GM19452 (cell line): ENCODE results near the gene PLSCR3.

Source experiments
- ATAC-seq: cut with Tn5 transposase; IDR thresholded peaks from one replicate; pipeline ENCODE4 v1.9.1; 2021; ENCODE audit not compliant: unreplicated experiment

The PLSCR3 gene

DNA sequence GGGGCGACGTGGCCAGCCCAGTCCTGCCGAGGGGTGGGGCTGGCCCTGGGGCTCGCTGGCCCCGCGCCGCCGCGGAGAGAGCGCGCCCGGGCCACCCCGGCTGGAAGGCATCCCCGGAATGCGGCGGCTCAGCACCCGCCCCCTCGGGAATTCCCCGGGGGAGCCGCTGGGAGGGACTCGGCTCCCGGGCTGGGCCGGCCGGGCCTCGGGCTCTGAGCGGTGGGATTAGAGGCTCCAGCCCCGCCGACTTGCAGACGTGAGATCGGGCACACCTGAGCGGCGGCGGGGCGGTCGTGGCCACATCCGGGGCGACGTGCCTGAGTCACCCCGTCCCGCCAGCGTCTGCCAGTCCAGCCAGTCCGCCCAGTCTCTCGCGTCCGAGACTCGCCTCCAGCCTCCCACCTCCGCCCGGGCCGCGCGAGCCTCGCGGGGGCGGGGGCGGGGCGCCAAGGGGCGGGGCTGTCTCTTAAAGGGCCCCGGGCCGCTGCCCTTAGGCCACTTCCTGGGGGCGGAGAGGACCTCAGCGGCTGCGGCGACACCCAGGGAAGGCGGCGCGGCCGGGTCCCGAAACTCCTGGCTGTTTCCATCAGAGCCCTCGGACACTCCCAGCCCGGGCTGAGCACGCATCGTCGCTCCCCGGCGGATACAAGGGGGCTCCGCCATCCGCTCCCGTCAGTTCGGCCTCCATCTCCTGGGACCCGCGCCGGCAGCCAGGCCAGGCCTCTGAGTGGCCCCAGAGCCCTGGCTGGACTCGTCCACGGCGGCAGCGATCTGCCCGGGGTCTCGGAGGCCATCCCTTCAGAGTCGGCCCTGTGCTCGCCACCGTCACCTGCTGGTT, 42.4 kb downstream of the PLSCR3 start, which contains the start of gene KCTD11:
Gene KCTD11 (plus strand): TSS at position 498 of the 838 bp plus-strand sequence.
- peak; percentile 62 for ATAC-seq

DNA sequence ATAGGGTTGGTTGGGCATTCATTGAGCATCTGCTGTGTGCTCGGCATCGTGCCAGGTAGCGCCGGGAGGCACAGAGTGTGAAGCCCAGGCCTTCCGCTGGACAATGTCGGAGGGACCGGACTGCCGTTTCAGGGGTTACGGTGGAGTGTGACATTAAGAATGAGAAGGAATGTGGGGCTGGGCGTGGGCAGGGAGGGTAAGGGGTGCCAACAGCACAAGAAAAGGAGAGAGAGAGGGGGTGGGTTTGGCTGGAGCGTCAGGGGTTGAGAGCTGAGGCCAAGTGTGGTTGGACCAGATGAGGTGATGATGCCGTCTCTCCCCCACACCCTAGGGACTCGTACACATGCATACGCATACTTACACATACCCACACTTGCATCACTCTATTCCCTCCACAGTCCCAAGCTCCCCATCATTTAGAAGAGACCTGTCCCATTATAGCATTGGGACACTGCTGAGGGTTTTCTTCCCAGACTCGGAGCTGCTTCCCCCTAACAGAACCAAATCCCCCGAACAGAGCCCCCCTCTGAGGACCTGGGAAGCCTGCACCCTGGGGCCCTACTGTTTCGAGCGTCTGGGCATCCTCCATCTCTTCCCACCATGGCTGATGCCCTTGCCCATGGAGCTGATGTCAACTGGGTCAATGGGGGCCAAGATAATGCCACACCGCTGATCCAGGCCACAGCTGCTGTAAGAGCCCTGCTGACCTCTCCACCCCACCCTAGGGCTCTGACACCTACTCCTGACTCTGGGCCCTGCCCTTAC, 45.7 kb downstream of the PLSCR3 start:
- no peak for ATAC-seq

DNA sequence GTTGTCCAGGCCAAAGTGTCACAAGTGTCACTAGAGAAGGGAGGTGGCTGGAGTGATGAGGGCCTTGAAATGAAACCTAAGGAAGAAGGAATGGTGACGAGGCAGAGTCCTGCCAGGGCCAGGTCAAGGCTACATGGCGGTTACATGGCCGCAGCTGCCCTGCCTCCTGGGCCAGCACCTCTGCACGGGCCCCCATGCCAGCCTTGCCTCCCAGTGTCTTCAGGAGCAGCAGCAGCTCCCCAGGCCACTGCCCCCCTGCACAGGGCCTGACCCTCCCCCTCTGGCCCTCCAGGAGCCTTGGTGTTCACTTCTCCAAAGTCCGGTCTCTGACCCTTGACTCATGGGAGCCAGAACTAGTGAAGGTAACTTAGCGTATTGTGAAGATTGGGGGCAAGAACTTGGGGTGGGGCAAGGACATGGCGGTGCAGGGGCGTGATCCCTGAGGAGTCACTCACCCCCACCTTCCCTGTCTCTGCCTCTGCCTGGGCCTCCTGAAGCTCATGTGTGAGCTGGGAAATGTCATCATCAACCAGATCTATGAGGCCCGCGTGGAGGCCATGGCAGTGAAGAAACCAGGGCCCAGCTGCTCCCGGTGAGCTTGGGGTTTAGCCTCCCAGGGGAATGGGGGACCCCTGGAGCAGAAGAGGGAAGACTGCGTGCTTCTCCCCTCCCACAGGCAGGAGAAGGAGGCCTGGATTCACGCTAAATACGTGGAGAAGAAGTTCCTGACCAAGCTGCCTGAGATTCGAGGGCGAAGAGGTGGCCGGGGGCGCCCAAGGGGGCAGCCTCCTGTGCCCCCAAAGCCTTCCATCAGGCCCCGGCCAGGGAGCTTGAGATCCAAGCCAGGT, 46.5 kb downstream of the PLSCR3 start:
- ATAC-seq = no peak

DNA sequence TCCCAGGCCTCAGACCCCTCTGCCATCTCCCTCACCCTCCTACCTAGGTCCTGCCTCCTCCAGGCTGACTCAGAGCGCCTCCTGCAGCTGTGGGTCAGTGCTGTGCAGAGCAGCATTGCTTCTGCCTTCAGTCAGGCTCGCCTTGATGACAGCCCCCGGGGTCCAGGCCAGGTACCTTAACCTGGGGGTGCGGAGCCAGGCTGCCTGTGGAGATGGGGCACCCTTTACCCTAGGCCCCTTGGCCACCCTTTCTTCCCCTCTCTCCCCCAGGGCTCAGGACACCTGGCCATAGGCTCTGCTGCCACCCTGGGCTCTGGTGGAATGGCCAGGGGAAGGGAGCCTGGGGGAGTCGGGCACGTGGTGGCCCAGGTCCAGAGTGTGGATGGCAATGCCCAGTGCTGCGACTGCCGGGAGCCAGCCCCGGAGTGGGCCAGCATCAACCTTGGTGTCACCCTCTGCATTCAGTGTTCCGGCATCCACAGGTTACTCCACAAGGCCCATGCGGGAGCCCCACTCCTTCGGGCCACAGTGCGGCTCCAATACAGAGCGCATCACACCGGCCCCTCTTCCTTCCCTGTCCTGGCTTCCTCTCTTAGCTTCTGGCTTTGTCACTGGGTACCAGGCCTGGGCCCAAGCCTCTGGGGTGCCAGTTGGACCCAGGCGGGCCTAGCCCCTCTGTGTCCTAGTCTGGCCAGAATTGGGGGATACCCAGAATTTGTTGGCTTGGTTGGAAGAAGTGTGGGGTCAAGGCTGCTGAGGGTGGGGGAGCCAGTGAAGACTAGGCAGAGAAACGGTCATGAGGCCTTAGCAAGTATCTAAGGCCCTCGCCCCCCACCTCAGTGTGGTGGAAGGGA, 47.3 kb downstream of the PLSCR3 start:
- ATAC-seq = no peak

DNA sequence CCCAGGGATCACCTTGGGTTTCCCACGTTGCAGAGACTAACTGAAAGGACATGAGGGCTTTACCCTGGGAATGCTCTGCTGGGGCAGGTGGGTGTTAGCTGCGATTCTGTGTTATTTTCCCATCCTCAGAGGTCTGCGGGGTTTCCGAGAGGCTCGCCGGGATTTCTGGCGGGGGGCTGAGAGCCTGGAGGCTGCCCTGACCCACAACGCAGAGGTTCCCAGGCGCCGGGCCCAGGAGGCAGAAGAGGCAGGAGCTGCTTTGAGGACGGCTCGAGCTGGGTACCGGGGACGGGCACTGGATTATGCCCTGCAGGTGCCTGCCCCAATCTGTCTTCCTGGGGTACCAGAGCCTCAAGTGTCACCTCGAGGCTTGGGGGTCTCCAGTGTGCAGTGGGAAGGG, 51.1 kb downstream of the PLSCR3 start:
- ATAC-seq = no peak

DNA sequence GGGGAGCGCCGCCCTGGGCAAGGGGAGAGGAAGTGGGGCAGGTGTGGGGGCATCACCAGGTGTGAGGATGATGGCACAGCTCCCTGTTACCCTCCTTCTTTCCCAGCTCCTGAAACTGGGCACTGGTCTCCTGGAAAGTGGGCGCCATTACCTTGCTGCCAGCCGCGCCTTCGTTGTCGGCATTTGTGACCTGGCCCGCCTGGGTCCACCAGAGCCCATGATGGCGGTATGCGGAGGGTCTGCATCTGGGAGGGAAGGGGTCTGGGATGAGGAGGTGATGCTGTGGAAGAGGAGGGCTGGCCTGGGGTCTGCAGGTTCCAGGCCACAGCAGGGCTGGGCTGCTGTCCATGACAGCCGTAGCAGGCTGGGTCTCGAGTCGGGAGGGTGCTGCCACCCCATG, 52.5 kb downstream of the PLSCR3 start:
- no peak for ATAC-seq

DNA sequence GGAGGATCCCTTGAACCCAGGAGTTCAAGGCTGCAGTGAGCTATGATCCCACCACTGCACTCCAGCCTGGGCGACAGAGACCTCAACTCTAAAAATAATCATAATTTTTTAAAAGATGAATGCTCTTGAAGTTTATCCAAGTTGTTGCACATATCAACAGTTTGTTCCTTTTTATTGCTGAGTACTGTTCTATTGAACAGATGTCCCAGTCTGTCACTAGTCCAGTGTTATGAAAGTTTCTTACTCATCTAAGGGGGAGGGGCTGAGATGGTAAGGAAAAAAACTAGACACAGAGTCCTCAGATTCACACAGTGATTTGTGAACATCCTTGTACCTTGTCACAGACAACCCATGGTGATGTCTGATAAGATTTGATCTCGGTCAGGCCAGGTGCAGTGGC, 54.1 kb downstream of the PLSCR3 start:
- no peak for ATAC-seq
